Activated naive CD4-positive, alpha-beta T cell treated with anti-CD3 and anti-CD28 coated beads, Interleukin-2, amount 50 U/mL, for 16 hours (primary cell): ENCODE results near the gene TMPRSS11D.

Experiments
- DNase-seq: peaks from one replicate; pipeline ENCODE4 v3.0.0-alpha.2; 2020

TMPRSS11D gene

GRCh38 chr4:67883902-67884301, at the start of gene TMPRSS11D:
TMPRSS11D (minus strand) TSS chr4:67884002; CDS start chr4:67883933, 69 bp downstream.
- DNase-seq = no peak

GRCh38 chr4:67933038-67933437, 49.2 kb upstream of the TMPRSS11D start:
- DNase-seq = no peak

DNA sequence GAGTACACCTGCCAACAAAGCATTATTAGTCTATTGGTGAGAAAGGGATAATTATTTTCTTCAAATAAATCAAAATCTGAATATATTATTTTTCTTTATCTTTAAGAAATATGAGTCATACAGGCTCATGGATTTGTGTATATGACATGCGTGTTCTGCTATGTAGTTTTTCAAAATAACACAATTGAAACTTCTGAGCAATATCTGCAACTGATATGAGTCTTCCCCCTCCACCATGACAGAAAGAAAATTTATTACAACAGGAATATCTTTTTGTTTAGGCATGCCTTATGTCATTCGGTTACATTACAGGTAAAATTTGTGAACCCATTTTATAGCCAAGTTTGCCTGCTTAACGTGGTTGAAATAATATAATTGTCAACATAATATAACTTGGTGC, 47.5 kb upstream of the TMPRSS11D start:
- DNase-seq = no peak

DNA sequence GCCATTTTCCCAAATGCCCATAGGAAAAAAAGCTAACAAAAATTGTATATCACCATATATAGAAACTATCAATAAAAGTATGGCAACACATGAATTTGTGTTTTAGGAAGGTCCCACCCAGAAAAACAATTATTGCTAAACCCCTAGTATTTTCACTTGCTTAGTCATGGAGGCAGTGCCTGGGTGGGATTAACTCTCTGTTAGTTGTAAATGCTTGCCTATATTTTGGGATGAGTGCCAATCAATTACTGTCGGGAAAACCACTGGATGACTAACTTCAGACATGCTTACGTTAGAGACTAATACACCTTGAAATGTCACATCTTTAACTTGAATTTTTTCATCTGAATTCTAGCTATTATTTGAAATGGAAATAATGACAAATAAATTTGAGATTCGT, 45.6 kb upstream of the TMPRSS11D start:
- no peak for DNase-seq

DNA sequence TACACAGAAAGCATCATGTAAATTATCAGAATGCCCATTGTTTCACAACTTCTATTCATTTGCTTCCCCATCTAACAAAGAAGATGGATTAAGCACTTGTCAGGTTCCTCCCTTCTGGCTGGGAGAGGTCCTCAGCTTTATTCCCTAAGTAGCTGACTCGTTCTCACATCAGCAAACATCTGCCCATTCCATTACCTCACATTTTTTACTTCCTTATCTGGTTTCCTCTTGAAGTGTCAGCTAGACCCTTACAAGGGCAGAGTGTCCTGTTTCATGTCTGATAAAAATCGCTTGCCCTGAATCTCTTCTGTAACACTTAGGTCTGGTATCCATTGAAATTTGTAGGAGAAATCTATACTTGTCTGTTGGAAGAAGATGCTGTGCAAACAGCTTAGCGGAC, 44.7 kb upstream of the TMPRSS11D start:
- no peak for DNase-seq

DNA sequence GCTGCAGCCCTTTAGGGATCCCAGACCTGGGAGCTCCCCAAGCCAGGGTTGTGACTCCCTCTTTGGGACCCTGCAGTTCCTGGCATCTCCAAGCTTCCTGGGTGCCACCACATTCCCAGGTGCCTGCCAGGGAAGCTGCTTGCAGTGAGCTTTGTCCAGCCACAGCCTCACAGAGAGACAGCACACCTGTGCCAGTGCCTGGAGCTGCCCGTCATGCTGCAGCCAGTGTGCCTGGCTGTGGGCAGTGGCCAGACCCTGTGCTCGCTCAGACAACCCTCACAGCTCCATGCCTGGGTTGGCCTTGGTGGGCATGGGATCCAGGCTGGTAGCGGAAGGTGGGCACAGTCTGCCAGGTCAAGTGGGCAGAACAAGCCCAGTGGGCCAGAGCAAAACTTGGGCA, 43.4 kb upstream of the TMPRSS11D start:
- no peak for DNase-seq

DNA sequence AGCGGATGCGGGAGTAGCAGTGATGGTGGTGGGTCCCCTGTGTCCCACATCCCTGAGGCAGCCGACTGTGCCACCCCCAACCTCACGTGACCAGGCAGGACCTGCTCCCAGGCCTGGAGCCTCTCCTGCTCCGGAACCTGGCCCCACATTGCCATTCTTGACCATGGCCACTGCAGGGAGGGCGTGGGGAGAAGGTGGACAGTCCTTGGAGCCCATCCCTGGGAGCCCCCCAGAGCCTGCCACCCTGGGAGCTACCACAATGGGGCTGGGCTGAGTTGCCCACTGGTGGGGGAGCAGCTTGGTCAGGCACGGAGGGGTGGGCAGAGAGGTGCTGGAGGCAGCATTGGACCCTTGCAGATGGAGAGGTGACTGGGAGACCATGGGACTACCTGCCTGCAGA, 42.7 kb upstream of the TMPRSS11D start:
- no peak for DNase-seq

DNA sequence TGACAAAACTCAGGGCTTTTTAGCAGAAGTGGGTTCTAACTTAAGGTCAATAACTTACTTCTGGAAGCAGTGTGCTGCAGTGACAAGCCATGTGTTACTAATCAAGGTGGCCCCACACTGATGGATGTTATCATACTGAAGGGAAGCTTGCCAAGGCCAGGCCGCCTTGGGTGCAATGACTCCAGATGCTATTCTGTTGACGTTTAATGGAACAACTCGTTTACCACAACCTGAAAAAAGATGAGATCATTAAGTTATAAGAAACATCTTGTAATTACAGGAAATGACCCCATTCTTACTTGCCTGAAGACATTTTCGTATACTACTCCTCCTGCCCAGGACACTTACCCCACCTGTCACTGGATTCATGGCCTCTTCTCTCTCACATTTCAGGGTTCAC, 38.9 kb upstream of the TMPRSS11D start:
- no peak for DNase-seq

DNA sequence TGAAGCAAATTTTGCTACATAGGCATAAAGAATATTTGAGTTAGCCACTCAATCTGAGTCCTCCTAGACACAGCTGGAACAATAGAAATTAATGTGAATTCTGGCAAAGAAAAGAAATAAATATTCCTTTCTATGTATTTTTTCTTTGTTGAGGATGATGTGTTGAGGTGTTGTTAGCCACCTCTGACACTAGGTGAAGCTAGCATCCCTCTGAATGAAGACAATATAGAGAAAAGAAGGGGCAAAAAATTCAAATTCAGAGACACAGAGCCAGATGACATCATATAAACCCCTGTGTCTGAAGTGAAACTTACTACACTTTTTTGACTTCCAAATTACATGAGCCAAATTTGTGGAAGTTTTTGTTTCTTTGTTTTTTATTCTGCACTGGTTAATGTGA, 34.6 kb upstream of the TMPRSS11D start:
- DNase-seq = no peak

- no peak for DNase-seq
Observed at GRCh38 chr4:67915400-67915966, 31.7 kb upstream of the TMPRSS11D start.

DNA sequence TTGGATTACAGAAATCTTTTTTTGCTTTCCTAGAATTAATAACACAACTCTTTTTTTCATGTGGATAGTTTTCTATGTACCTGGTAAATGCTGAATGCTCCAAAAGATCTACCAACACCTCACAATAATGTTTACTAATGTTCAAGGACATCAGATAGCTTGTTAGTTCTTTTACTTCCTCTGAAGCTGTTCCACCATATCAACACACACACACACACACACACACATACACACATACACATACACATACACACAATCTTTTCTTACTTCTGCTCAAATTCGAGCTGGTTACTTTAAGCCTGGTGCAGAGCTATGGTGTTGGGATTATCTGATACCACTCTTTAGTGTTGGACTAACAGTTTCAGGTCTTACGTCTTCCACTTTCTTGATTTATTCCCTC, 28.3 kb upstream of the TMPRSS11D start:
- no peak for DNase-seq

DNA sequence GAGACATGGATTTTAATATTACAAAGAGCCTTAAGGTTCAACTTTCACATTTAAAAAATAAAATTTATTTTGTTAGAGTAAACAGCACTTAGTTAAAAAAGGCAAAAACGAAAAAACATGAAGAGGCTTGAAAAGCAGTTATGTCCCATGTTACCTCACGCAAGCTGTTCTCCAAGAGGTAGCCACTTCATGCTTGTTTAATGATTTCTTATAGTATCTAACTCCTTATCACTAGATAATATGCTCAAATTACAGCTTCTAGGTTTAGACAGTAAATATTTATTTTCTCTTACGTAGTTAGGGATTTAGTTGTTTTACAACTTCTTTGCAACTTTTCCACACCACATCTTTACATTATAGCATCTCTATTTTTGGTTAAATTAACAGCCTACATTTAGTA, 27.8 kb upstream of the TMPRSS11D start:
- DNase-seq = no peak

DNA sequence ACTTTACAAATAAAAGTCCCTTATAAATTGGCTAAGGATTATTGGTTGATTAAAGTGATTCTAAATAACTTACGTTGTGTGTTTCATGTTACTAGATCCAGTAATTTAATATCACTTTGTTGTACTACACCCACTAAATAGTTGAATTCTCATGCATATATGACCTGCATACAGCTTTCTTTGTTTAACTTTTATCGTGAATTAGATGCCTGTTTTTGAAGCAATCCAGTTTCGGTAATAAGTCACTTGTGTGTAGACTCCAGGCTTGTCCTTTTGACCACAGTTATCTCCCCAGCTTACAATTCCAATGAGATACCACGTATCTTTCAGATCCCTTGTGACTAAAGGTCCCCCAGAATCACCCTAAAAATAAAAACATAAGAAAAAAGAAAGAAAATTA, 27.3 kb upstream of the TMPRSS11D start:
- no peak for DNase-seq

GRCh38 chr4:67910585-67910905, 26.7 kb upstream of the TMPRSS11D start:
- DNase-seq = no peak

DNA sequence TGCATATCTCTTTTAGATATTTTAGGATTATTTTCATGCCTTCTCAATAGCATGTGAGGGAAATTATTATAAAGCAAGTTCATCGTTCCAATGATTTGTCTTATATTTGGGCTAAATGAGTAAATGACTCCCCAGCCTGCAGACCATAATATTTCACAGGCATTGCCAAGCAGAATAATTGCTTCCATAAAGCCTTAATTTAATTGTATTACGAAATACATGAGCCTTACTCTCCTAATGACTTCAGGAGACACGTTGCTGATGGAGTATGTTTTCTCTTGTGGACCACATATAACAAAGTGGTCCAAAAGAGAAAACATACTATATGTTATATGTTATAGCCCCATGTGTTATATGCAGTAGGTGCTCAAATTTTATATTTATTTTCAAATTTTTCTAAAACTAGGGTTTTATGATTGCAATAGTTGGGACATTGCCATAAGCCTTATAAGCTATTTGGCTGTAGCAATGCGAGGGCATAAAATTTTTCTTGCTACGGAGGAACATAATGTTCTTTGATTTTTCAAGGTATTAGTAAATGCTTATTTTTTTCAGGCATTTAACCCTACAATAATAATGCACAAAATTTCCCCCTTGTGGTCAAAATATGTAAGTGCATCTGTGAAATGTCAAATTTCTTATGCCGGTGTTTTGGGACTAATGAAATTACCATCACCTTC, 26.2 kb upstream of the TMPRSS11D start:
- DNase-seq = no peak

GRCh38 chr4:67907650-67908049, 23.8 kb upstream of the TMPRSS11D start:
- DNase-seq = no peak

- DNase-seq = no peak
Observed at GRCh38 chr4:67899096-67899495, 15.3 kb upstream of the TMPRSS11D start.

GRCh38 chr4:67897686-67898085, 13.9 kb upstream of the TMPRSS11D start:
- no peak for DNase-seq

DNA sequence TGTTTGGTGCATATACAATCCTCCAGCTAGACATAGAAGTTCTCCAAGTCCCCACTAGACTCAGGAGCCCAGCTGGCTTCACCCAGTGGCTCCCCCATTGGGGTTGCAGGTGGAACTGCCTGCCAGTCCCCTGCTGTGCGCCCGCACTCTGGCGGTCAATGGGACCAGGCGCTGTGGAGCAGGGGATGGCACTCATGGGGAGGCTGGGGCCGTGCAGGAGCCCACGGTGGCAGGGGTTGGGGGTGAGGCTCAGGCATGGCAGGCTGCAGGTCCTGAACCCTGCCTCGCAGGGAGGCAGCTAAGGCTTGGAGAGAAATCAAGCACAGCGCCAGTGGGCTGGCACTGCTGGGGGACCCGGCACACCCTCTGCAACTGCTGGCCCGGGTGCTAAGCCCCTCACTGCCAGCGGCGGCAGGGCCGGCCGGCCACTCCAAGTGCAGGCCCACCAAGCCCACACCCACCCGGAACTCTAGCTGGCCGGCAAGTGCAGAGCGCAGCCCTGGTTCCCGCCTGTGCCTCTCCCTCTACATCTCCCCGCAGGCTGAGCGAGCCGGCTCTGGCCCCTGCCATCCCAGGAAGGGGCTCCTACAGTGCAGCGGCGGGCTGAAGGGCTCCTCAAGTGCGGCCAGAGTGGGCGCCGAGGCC, 12.7 kb upstream of the TMPRSS11D start:
- DNase-seq = no peak

- DNase-seq = no peak
Observed at GRCh38 chr4:67894659-67895058, 10.9 kb upstream of the TMPRSS11D start.

- DNase-seq = no peak
Observed at GRCh38 chr4:67892905-67893304, 9.1 kb upstream of the TMPRSS11D start.

GRCh38 chr4:67892253-67892652, 8.5 kb upstream of the TMPRSS11D start:
- DNase-seq = no peak

GRCh38 chr4:67891645-67892044, 7.8 kb upstream of the TMPRSS11D start:
- DNase-seq = no peak

DNA sequence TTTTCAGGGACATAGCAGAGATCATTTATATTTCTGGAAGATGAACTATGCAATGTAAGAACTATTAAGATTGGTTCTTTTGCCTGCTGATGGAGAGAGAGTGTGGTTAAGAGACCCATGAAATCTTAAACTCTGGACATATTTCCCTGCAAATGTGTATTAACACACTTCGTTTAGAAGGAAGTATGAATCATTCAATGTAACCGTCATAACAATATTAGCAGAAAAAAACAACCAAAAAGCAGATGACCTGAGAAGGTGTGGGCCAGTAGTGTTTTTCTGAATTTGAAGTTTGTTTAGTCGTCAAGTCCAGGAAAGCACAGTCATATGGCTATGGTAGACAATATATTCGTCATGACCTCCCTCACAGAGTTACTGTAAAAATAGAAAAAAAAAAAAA, 2.5 kb upstream of the TMPRSS11D start:
- DNase-seq = no peak

DNA sequence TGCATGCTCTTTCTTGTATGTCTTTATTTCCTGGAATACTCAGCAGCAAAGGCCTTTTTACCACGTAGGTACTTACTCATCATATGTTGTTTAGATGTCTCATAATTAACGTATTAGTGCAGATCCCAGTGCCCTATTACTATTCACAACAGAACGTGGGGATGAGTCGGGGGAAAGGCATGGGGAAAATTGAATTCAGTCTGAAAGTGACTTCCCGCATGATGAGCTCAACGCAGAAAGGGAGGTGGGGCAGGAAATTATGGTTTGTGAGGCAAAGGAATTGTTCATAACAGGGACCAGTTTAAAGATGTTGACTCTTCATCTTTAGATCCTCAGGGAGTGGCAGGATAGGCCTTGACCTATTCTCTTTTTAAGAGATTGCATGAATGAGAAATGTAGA, 2.0 kb upstream of the TMPRSS11D start:
- DNase-seq = no peak
